ENCODE data around the gene ZMYND8. TPM values are rescaled to one million over a fixed set of nuclear protein-coding genes. Genes with fewer than 3 reads are reported as not detected.
"Not testable (repeated sequence)": the region's sequence is repeated elsewhere in the genome, so short reads cannot be mapped to it uniquely, and the experiment has no call there.

The ZMYND8 gene
- total RNA-seq, 2 experiments from 2014 or later, result 28.8 to 29.8 TPM

DNA sequence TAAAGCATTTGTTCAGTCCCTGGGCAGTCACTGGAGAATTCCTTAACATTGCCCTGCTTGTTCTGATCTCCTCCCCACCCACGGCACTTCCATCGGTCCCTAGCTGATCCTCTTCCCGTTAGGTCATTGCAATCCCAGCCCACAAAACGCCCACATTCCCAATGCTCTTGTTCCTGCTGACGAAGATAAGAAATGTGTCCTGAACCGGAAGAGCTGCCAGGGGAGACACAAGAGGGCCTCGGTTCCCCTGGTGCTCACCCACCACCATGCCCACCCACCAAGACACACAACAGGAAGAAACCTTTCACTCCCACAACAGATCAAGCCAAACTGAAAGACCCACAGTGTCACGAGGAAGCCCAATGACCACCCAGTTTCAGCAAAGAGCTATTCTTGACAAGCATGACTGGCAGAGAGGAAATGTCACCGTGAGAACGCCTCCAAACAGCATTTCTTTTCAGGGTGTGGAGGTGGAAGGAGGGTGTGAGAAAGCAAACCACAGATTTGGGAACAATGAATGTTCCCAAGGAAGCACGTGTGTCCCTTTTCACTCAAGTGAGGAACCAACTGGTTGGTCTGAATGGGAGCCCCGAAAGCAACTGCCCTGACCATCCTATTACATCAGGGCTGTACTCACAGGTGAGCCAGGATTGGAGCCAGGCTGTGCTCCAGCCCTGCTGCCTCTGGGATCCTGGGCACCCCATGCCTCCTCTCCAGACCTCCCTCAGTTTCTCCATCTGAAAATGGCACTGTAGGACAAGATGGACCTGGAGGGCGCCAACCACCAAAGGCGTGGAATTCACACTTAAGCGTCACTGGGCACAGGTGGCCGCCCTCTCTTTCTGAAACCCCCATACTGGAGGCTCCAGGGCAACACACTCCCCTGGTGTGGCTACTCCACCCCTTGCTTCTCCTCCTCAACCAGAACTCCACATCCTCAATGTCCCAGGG lies 97.5 kb downstream of the ZMYND8 start:
- no peaks in the 10 kb centered on the region for H3K27me3 Mint-ChIP-seq
- no peaks in the 10 kb centered on the region for H3K9me3 Mint-ChIP-seq
- DNase-seq, result no peak
- H3K4me1 Mint-ChIP-seq, result peaks cover 16% of the 10 kb centered on the region
- H3K36me3 Mint-ChIP-seq, result peaks cover 14% of the 10 kb centered on the region
- H3K4me3 Mint-ChIP-seq, result no peak overlapping the region
- peak overlapping the region; percentile 50 for H3K27ac Mint-ChIP-seq

DNA sequence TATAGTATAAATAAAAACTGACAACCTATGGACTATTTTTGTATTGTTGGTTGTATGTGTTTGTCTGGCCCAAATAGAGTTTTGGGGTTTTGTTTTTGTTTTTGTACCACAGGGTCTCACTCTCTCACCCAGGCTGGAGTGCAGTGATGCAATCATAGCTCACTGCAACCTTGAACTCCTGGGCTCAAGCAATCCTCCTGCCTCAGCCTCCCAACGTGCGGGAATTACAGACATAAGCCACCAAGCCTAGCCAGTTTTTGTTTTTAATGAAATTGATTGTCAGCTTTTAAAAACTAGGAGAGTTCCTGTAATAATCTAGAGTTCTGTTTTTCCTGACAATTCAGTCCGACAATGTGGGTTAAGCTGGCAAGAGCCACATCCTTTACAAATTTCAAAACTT lies 98.7 kb downstream of the ZMYND8 start:
- Mint-ChIP-seq H3K9me3 (no peaks in the 10 kb centered on the region), H3K4me1 (peaks cover 16% of the 10 kb centered on the region), H3K36me3 (peaks cover 19% of the 10 kb centered on the region), H3K4me3 (no peak overlapping the region), H3K27me3 (no peaks in the 10 kb centered on the region), H3K27ac (no peak overlapping the region)
- no peak for DNase-seq

DNA sequence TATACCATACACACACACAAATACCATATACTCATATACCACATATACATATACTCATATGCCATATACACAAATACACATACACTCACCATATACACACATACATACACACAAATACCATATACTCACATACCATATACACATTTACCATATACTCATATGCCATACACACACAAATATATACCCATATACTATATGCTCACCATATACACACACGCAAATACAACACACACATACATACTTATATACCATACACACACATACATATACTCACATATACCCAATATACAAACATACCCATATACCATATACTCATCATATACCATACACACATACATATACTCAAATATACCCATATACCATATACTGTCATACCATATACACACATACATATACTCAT lies 99.2 kb downstream of the ZMYND8 start:
- Mint-ChIP-seq H3K4me1 (peaks cover 16% of the 10 kb centered on the region), H3K9me3 (no peaks in the 10 kb centered on the region), H3K4me3 (no peak overlapping the region), H3K36me3 (peaks cover 17% of the 10 kb centered on the region), H3K27me3 (no peaks in the 10 kb centered on the region), H3K27ac (no peak overlapping the region)
- no peak for DNase-seq

DNA sequence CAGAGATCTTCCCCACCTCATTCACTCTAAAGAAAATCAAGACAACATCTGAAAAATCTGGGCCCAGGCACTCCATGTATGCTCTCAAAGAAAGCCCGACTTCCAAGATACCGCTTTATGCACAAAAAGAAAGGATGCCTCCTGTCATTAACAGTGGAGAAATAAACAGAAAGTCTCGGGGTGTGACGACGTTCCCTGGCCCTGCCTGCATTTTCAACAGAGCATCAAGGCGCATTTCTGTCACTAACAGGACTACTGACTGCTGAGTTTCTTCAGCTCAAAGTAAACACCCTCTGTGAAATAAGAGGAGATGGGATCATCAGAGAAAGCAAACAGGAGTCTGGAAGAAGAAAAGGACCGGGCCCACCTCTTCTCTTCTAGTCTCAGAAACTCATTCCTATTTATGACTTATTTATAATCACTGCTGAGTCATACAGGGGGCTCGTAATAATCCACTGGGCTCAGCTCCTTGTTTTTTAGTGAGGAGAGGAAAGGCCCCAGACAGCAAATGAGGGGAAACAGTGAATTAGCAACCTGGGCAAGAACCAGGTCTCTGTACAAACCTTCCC lies 99.7 kb downstream of the ZMYND8 start:
- Mint-ChIP-seq H3K36me3 (peaks cover 15% of the 10 kb centered on the region), H3K27ac (no peak overlapping the region), H3K27me3 (no peaks in the 10 kb centered on the region), H3K4me1 (peaks cover 16% of the 10 kb centered on the region), H3K4me3 (no peak overlapping the region), H3K9me3 (no peaks in the 10 kb centered on the region)
- DNase-seq, result no peak

GRCh38 chr20:47253872-47254271 lies 102.6 kb downstream of the ZMYND8 start:
- Mint-ChIP-seq H3K9me3 (no peaks in the 10 kb centered on the region), H3K27ac (no peak overlapping the region), H3K36me3 (peaks cover 13% of the 10 kb centered on the region), H3K4me3 (no peak overlapping the region), H3K4me1 (peaks cover 8% of the 10 kb centered on the region), H3K27me3 (no peaks in the 10 kb centered on the region)
- no peak for DNase-seq

- DNase-seq, result no peak
- Mint-ChIP-seq H3K36me3 (peaks cover 19% of the 10 kb centered on the region), H3K27me3 (no peaks in the 10 kb centered on the region), H3K4me3 (no peak overlapping the region), H3K27ac (no peak overlapping the region), H3K9me3 (no peaks in the 10 kb centered on the region), H3K4me1 (peaks cover 2% of the 10 kb centered on the region)
Measured at GRCh38 chr20:47252879-47253307, 103.6 kb downstream of the ZMYND8 start.

GRCh38 chr20:47251154-47252020 lies 105.1 kb downstream of the ZMYND8 start:
- H3K4me3 Mint-ChIP-seq, result no peak overlapping the region
- H3K27me3 Mint-ChIP-seq, result no peaks in the 10 kb centered on the region
- DNase-seq, result no peak
- H3K36me3 Mint-ChIP-seq, result peaks cover 21% of the 10 kb centered on the region
- no peak overlapping the region for H3K27ac Mint-ChIP-seq
- no peaks in the 10 kb centered on the region for H3K4me1 Mint-ChIP-seq
- no peaks in the 10 kb centered on the region for H3K9me3 Mint-ChIP-seq

DNA sequence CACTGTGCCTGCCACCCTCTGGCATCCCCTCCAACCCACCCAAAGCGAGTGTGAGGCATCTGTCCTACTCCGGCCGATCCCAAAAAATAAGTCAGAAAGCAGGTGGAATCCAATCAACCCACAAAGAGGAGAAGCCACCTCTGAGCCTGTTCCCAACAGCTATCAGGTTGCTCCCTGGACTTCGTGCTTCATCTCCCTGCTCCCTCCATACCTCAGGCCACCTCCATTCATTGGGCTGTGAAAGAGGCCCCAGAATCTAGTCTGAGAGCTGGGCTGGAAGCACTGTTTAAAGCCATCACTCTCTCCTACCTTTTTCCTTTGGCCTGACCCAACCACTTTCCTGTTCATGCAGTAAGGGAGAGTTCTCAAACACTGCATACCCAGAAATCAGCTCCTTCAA lies 106.1 kb downstream of the ZMYND8 start:
- Mint-ChIP-seq H3K9me3 (no peaks in the 10 kb centered on the region), H3K4me1 (no peaks in the 10 kb centered on the region), H3K4me3 (no peak overlapping the region), H3K36me3 (peaks cover 24% of the 10 kb centered on the region), H3K27me3 (no peaks in the 10 kb centered on the region), H3K27ac (no peak overlapping the region)
- DNase-seq, result no peak

DNA sequence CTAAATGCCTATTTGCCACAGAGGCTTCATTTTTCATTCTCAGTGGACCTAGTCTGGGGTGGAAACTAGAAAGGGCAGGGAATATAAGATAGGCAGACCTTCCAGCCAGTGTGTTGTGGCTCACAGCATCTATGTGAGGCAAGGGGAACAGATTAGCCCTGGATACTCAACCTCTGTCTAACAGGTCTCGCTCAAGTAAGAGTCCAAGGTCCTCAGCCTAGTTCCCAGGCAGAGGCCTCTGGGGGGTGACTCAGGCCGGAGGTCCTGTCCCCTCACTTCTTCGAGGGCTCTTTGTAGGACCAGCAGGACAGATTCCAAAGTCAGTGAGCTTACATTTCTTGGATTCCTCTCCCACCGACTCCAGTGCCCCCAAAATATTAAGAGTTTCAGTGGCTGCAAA lies 106.6 kb downstream of the ZMYND8 start:
- H3K27me3 Mint-ChIP-seq, result no peaks in the 10 kb centered on the region
- no peak overlapping the region for H3K27ac Mint-ChIP-seq
- H3K4me1 Mint-ChIP-seq, result no peaks in the 10 kb centered on the region
- peaks cover 24% of the 10 kb centered on the region for H3K36me3 Mint-ChIP-seq
- no peak overlapping the region for H3K4me3 Mint-ChIP-seq
- H3K9me3 Mint-ChIP-seq, result no peaks in the 10 kb centered on the region
- DNase-seq, result no peak

- no peaks in the 10 kb centered on the region for H3K27me3 Mint-ChIP-seq
- H3K4me3 Mint-ChIP-seq, result no peak overlapping the region
- no peak overlapping the region for H3K27ac Mint-ChIP-seq
- no peak for DNase-seq
- H3K4me1 Mint-ChIP-seq, result no peaks in the 10 kb centered on the region
- H3K36me3 Mint-ChIP-seq, result peaks cover 17% of the 10 kb centered on the region
- no peaks in the 10 kb centered on the region for H3K9me3 Mint-ChIP-seq
Measured at GRCh38 chr20:47248448-47248966, 108.0 kb downstream of the ZMYND8 start.

- Mint-ChIP-seq H3K9me3 (no peaks in the 10 kb centered on the region), H3K27me3 (no peaks in the 10 kb centered on the region), H3K4me1 (no peaks in the 10 kb centered on the region), H3K4me3 (no peak overlapping the region), H3K27ac (no peak overlapping the region), H3K36me3 (peaks cover 17% of the 10 kb centered on the region)
- DNase-seq, result no peak
Measured at GRCh38 chr20:47247972-47248371, 108.5 kb downstream of the ZMYND8 start.

DNA sequence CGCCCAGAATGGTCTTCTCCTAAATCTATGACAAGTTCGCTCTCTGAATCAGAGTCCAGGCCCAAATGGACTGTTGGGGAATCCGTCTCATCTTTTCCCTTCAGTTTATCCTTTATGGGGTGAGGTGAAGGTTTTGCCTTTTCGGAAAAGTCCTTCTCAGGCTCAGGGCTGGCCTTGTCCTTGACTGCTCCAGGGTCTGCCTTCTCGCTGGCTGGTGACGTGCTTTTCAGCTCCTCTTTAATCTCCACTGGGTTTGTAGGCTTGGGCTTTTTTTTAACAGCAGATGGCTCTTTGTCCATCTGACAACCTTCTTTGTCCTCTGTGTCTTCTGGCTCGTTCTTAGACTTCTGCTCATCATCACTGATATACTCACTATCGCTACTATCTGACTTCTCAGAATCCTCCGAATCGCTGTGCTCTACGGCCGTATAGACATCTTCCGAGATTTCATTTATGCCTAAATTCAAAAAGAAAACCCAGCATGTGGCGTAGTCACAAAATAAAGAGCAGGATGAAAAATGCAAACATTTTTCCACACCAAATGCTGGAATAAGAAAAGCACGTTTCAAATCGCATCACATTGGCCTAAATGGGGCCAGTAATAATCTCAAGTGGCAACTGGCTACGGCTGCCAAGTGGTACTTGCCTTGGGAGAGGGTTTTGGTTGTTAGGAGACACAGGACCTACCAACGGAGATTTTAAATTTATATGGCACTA lies 110.3 kb downstream of the ZMYND8 start:
- no peak for DNase-seq
- Mint-ChIP-seq H3K4me3 (no peak overlapping the region), H3K27ac (no peak overlapping the region), H3K4me1 (no peaks in the 10 kb centered on the region), H3K27me3 (no peaks in the 10 kb centered on the region), H3K9me3 (no peaks in the 10 kb centered on the region), H3K36me3 (peaks cover 17% of the 10 kb centered on the region)

- H3K4me1 Mint-ChIP-seq, result not testable (repeated sequence)
Measured at GRCh38 chr20:47245166-47245565, 111.3 kb downstream of the ZMYND8 start.

DNA sequence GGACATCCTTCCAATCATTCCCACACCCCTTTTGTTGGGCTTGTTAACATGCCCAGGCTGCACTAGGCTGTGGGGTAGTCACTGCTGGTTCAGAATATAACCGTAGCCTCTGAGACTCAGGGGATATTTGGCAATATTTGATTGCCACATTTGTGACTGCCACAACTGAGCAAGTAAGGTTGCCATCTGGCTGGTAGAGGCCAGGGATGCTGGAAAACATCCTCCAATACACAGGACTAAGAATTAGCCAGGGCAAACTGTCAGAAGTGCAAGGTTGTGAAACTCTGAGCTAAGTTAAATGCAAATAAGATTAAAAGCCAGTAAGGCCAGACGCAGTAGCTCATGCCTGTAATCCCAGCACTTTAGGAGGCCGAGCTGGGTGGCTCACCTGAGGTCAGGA lies 112.0 kb downstream of the ZMYND8 start:
- H3K27me3 Mint-ChIP-seq, result no peaks in the 10 kb centered on the region
- no peaks in the 10 kb centered on the region for H3K9me3 Mint-ChIP-seq
- H3K4me1 Mint-ChIP-seq, result no peaks in the 10 kb centered on the region
- H3K36me3 Mint-ChIP-seq, result peaks cover 17% of the 10 kb centered on the region
- H3K4me3 Mint-ChIP-seq, result no peak overlapping the region
- DNase-seq, result no peak
- H3K27ac Mint-ChIP-seq, result no peak overlapping the region

More at GRCh38 chr20:47245166-47245565, 111.3 kb downstream of the ZMYND8 start:
- not testable (repeated sequence) for H3K27me3 Mint-ChIP-seq, H3K4me3 Mint-ChIP-seq, H3K9me3 Mint-ChIP-seq, DNase-seq, H3K27ac Mint-ChIP-seq
- peaks cover 16% of the 10 kb centered on the region for H3K36me3 Mint-ChIP-seq

Data from activated naive CD8-positive, alpha-beta T cell treated with anti-CD3 and anti-CD28 coated beads for 36 hours (primary cell).